HEK293 (cell line): ENCODE data around the gene DDX53.

Source experiments
- CTCF ChIA-PET: fragments of 350-600 bp; formaldehyde crosslinking; extraction: SDS; loops from one replicate; lab custom pipeline; 2021; ENCODE audit warnings: antibody characterized with exemption; lab: Yijun Ruan, JAX
- POLR2A ChIA-PET: fragments of 300-600 bp; formaldehyde crosslinking; extraction: SDS; loops from one replicate; lab custom pipeline; 2020; ENCODE audit warnings: antibody characterized with exemption, inconsistent platforms; lab: Yijun Ruan, JAX
- H3K27ac ChIP-seq: fragments of 200-500 bp; sonication (Bioruptor generic); 2 replicates; pipeline ENCODE4 v1.5.1; 2014; ENCODE audit warnings: low read depth, low read length, control low read depth, inconsistent platforms; ENCODE audit errors: extremely low read depth
- H3K36me3 ChIP-seq, 2 experiments: fragments of 200-500 bp in 1 of 2; sonication (Bioruptor generic) in 1 of 2; 1 replicate in 1 of 2; 2 replicates in 1 of 2; pipeline ENCODE4 v1.5.1; 2014 to 2017; ENCODE audit warnings: inconsistent platforms in 2 of 2, low read length in 2 of 2; ENCODE audit not compliant: control insufficient read depth in 2 of 2, insufficient read depth in 1 of 2
- H3K4me1 ChIP-seq: fragments of 200-500 bp; sonication (Bioruptor generic); 2 replicates; pipeline ENCODE4 v1.5.1; 2014; ENCODE audit warnings: mild to moderate bottlenecking, low read length, inconsistent platforms; ENCODE audit not compliant: control insufficient read depth, insufficient read depth
- H3K4me3 ChIP-seq: 2 replicates; pipeline ENCODE4 v1.5.1; 2011; ENCODE audit warnings: low read depth, mild to moderate bottlenecking, control low read depth, low read length, moderate library complexity
- H3K9me3 ChIP-seq: fragments of 200-500 bp; sonication (Bioruptor generic); 2 replicates; pipeline ENCODE4 v1.5.1; 2014; ENCODE audit warnings: low read depth, low read length, inconsistent platforms; ENCODE audit not compliant: control insufficient read depth, insufficient read depth
- BCL11B ChIP-seq: fragments of 450-650 bp; formaldehyde crosslinking; IDR thresholded peaks from 2 replicates; pipeline ENCODE4 v1.5.1; 2016; ENCODE audit warnings: low read depth, missing biosample characterization, missing genetic modification characterization
- GLI4 ChIP-seq: fragments of 450-650 bp; formaldehyde crosslinking; IDR thresholded peaks from 2 replicates; pipeline ENCODE4 v1.5.1; 2016; ENCODE audit warnings: missing biosample characterization, missing genetic modification characterization
- OSR2 ChIP-seq: fragments of 450-650 bp; formaldehyde crosslinking; IDR thresholded peaks from 2 replicates; pipeline ENCODE4 v1.5.1; 2016; ENCODE audit warnings: missing biosample characterization, missing genetic modification characterization
- RBAK ChIP-seq: fragments of 450-650 bp; formaldehyde crosslinking; IDR thresholded peaks from 2 replicates; pipeline ENCODE4 v1.5.1; 2016; ENCODE audit warnings: missing biosample characterization, missing genetic modification characterization
- ZBTB20 ChIP-seq: fragments of 450-650 bp; formaldehyde crosslinking; IDR thresholded peaks from 2 replicates; pipeline ENCODE4 v1.5.1; 2016; ENCODE audit warnings: missing biosample characterization, missing genetic modification characterization
- ZFHX2 ChIP-seq: fragments of 450-650 bp; formaldehyde crosslinking; conservative IDR thresholded peaks from 2 replicates; pipeline ENCODE4 v1.5.1; 2016; ENCODE audit warnings: missing biosample characterization, missing genetic modification characterization
- ZNF10 ChIP-seq: fragments of 450-650 bp; formaldehyde crosslinking; IDR thresholded peaks from 2 replicates; pipeline ENCODE4 v1.5.1; 2017; ENCODE audit warnings: missing biosample characterization, missing genetic modification characterization
- ZNF114 ChIP-seq: fragments of 450-650 bp; formaldehyde crosslinking; IDR thresholded peaks from 2 replicates; pipeline ENCODE4 v1.5.0; 2017; ENCODE audit warnings: missing biosample characterization, missing genetic modification characterization
- ZNF133 ChIP-seq: fragments of 450-650 bp; formaldehyde crosslinking; IDR thresholded peaks from 2 replicates; pipeline ENCODE4 v1.5.1; 2016; ENCODE audit warnings: missing biosample characterization, missing genetic modification characterization
- ZNF138 ChIP-seq: fragments of 450-650 bp; formaldehyde crosslinking; IDR thresholded peaks from 2 replicates; pipeline ENCODE4 v1.5.1; 2016; ENCODE audit warnings: missing biosample characterization, missing genetic modification characterization, borderline replicate concordance
- ZNF223 ChIP-seq: fragments of 450-650 bp; formaldehyde crosslinking; IDR thresholded peaks from 2 replicates; pipeline ENCODE4 v1.5.1; 2016; ENCODE audit warnings: missing biosample characterization, missing genetic modification characterization
- ZNF426 ChIP-seq: fragments of 450-650 bp; formaldehyde crosslinking; IDR thresholded peaks from 2 replicates; pipeline ENCODE4 v1.5.1; 2017; ENCODE audit warnings: missing biosample characterization, missing genetic modification characterization, mild to moderate bottlenecking, inconsistent platforms, moderate library complexity
- ZNF501 ChIP-seq: fragments of 450-650 bp; formaldehyde crosslinking; IDR thresholded peaks from 2 replicates; pipeline ENCODE4 v1.5.1; 2016; ENCODE audit warnings: missing biosample characterization, missing genetic modification characterization
- ZNF530 ChIP-seq: fragments of 450-650 bp; formaldehyde crosslinking; IDR thresholded peaks from 2 replicates; pipeline ENCODE4 v1.5.1; 2016; ENCODE audit warnings: low read depth, missing biosample characterization, missing genetic modification characterization
- ZNF560 ChIP-seq: fragments of 450-650 bp; formaldehyde crosslinking; IDR thresholded peaks from 2 replicates; pipeline ENCODE4 v1.5.1; 2017; ENCODE audit warnings: missing biosample characterization, missing genetic modification characterization, borderline replicate concordance
- ZNF629 ChIP-seq: fragments of 450-650 bp; formaldehyde crosslinking; IDR thresholded peaks from 2 replicates; pipeline ENCODE4 v1.5.1; 2017; ENCODE audit warnings: missing biosample characterization, missing genetic modification characterization
- TF ChIP-seq, protein P1 (sequence below): fragments of 450-650 bp; formaldehyde crosslinking; IDR thresholded peaks from 2 replicates; pipeline ENCODE4; 2016; ENCODE audit warnings: missing biosample characterization, missing genetic modification characterization
- TF ChIP-seq, protein P2 (sequence below): fragments of 450-650 bp; formaldehyde crosslinking; optimal IDR thresholded peaks from 2 replicates; pipeline ENCODE3; 2016; ENCODE audit warnings: missing biosample characterization, mild to moderate bottlenecking, missing genetic modification characterization
- TF ChIP-seq, protein P3 (sequence below): fragments of 450-650 bp; IDR thresholded peaks from 2 replicates; pipeline ENCODE4 v1.5.1; 2018; ENCODE audit warnings: missing biosample characterization, mild to moderate bottlenecking, missing genetic modification characterization
- TF ChIP-seq, protein P4 (sequence below): fragments of 450-650 bp; formaldehyde crosslinking; IDR thresholded peaks from 2 replicates; pipeline ENCODE4 v1.5.1; 2016; ENCODE audit warnings: missing biosample characterization, missing genetic modification characterization
- TF ChIP-seq, protein P5 (sequence below): fragments of 450-650 bp; formaldehyde crosslinking; IDR thresholded peaks from 2 replicates; pipeline ENCODE4 v1.5.1; 2016; ENCODE audit warnings: missing biosample characterization, missing genetic modification characterization
- TF ChIP-seq, protein P6 (sequence below): fragments of 450-650 bp; formaldehyde crosslinking; IDR thresholded peaks from 2 replicates; pipeline ENCODE4 v1.5.1; 2016; ENCODE audit warnings: missing biosample characterization, missing genetic modification characterization

Gene DDX53

DNA sequence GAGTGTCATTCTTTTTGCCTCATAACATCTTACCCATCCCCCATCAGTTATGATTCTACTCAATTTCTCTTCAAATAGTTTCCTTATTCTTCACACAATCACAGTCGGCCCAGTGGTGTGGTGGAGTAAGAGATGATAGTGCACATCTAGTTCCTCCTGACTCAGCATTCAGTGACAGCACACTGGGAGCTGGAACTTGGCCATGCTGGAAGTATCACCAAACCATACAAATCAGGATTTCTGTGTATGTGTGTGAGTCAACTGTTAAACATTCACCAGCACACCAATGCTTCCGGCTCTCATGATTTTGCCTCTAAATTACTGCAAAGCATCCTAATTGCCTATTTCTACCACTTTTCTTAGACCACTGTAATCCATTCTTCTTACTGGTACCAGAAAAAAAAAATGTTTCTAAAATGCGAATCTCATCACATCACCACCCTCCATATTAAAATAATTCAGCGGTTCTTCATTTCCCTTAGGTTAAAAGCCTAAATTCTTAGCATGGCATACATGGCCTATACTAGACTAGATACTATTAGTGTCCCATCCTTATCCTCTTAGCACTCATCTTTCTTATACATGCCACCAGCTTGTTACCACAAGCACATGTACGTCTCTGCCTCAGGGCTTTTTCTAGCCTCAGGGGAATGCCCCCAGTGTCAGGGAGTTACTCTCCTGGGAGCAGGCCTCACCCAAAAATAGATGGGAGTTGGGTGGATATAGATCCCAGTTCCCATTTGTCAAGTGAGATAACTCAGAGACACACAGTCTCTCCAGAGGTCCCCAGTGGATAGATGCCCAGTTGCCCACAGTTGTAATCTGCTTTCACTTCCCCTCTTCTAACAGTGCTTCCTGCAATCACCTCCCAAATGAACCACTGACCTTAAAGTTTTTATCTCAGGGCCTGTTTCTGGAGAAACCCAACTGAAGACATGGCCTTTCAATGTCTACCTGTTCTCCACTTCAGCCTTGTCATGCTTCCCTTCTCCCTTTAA lies 49.2 kb upstream of the DDX53 start:
- Histone ChIP-seq H3K27ac (no peak overlapping the region), H3K4me1 (peaks cover 4% of the 10 kb centered on the region; the same call in 1 of the 2 replicates), H3K9me3 (no peaks in the 10 kb centered on the region)
- CTCF ChIA-PET = interaction anchor here (0.5 kb wide), 1 partner anchor 602 kb away, joined by 4 read pairs; no protein-coding TSS in a partner anchor
- POLR2A ChIA-PET = no interaction called here
- TF ChIP-seq ZNF133 (tag by site-specific recombination) (no peak), ZNF114 (tag by site-specific recombination) (no peak), ZNF560 (tag by site-specific recombination) (no peak), ZNF629 (tag by site-specific recombination) (no peak), BCL11B (no peak), ZNF10 (tag by site-specific recombination) (no peak), GLI4 (tag by site-specific recombination) (no peak), ZNF501 (tag by site-specific recombination) (no peak), ZBTB20 (no peak), ZFHX2 (tag by site-specific recombination) (no peak), ZNF530 (tag by site-specific recombination) (no peak), RBAK (no peak)
- TF ChIP-seq, protein P1, sequence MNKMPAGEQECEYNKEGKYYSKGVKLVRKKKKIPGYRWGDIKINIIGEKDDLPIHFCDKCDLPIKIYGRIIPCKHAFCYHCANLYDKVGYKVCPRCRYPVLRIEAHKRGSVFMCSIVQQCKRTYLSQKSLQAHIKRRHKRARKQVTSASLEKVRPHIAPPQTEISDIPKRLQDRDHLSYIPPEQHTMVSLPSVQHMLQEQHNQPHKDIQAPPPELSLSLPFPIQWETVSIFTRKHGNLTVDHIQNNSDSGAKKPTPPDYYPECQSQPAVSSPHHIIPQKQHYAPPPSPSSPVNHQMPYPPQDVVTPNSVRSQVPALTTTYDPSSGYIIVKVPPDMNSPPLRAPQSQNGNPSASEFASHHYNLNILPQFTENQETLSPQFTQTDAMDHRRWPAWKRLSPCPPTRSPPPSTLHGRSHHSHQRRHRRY (tag by site-specific recombination) = no peak
- TF ChIP-seq, protein P2, sequence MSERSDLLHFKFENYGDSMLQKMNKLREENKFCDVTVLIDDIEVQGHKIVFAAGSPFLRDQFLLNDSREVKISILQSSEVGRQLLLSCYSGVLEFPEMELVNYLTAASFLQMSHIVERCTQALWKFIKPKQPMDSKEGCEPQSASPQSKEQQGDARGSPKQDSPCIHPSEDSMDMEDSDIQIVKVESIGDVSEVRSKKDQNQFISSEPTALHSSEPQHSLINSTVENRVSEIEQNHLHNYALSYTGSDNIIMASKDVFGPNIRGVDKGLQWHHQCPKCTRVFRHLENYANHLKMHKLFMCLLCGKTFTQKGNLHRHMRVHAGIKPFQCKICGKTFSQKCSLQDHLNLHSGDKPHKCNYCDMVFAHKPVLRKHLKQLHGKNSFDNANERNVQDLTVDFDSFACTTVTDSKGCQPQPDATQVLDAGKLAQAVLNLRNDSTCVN = no peak
- TF ChIP-seq, protein P3, sequence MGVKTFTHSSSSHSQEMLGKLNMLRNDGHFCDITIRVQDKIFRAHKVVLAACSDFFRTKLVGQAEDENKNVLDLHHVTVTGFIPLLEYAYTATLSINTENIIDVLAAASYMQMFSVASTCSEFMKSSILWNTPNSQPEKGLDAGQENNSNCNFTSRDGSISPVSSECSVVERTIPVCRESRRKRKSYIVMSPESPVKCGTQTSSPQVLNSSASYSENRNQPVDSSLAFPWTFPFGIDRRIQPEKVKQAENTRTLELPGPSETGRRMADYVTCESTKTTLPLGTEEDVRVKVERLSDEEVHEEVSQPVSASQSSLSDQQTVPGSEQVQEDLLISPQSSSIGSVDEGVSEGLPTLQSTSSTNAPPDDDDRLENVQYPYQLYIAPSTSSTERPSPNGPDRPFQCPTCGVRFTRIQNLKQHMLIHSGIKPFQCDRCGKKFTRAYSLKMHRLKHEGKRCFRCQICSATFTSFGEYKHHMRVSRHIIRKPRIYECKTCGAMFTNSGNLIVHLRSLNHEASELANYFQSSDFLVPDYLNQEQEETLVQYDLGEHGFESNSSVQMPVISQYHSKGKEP (tag by site-specific recombination) = no peak
- TF ChIP-seq, all 188 proteins: peak for 0
- H3K36me3 ChIP-seq = no peaks in the 10 kb centered on the region
- H3K4me3 ChIP-seq = no peak overlapping the region

DNA sequence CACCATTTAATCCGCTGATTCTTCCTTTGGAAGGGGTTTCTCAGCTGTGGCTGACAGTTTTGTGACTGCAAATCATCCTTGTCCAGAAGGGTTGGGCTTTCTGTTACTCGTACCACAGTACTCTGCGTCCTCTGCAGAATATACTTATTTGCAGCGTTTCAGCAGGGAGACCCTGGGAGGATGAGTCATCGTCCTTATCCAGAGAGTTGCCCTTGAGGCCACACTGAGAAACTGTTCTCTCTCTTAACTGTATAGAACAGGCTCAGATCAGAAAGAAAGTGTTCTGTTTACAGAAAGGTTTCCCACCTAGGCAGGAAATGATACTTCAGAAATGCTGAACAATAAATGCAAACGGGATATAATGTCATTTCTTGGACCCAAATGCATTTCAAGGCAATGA lies 47.8 kb upstream of the DDX53 start:
- ChIA-PET CTCF (interaction anchor here (0.6 kb wide), 1 partner anchor 154 kb away, joined by 3 read pairs; no protein-coding TSS in a partner anchor), POLR2A (interaction anchor here (0.6 kb wide), 1 partner anchor 1024 kb away, joined by 7 read pairs; no protein-coding TSS in a partner anchor)
- no peak overlapping the region for H3K4me3 ChIP-seq
- H3K27ac ChIP-seq = no peak overlapping the region
- H3K4me1 ChIP-seq = peaks cover 4% of the 10 kb centered on the region; the same call in 1 of the 2 replicates
- H3K36me3 ChIP-seq = no peaks in the 10 kb centered on the region
- no peaks in the 10 kb centered on the region for H3K9me3 ChIP-seq
- TF ChIP-seq, protein P4, sequence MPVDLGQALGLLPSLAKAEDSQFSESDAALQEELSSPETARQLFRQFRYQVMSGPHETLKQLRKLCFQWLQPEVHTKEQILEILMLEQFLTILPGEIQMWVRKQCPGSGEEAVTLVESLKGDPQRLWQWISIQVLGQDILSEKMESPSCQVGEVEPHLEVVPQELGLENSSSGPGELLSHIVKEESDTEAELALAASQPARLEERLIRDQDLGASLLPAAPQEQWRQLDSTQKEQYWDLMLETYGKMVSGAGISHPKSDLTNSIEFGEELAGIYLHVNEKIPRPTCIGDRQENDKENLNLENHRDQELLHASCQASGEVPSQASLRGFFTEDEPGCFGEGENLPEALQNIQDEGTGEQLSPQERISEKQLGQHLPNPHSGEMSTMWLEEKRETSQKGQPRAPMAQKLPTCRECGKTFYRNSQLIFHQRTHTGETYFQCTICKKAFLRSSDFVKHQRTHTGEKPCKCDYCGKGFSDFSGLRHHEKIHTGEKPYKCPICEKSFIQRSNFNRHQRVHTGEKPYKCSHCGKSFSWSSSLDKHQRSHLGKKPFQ (tag by site-specific recombination) = no peak
- TF ChIP-seq, protein P5, sequence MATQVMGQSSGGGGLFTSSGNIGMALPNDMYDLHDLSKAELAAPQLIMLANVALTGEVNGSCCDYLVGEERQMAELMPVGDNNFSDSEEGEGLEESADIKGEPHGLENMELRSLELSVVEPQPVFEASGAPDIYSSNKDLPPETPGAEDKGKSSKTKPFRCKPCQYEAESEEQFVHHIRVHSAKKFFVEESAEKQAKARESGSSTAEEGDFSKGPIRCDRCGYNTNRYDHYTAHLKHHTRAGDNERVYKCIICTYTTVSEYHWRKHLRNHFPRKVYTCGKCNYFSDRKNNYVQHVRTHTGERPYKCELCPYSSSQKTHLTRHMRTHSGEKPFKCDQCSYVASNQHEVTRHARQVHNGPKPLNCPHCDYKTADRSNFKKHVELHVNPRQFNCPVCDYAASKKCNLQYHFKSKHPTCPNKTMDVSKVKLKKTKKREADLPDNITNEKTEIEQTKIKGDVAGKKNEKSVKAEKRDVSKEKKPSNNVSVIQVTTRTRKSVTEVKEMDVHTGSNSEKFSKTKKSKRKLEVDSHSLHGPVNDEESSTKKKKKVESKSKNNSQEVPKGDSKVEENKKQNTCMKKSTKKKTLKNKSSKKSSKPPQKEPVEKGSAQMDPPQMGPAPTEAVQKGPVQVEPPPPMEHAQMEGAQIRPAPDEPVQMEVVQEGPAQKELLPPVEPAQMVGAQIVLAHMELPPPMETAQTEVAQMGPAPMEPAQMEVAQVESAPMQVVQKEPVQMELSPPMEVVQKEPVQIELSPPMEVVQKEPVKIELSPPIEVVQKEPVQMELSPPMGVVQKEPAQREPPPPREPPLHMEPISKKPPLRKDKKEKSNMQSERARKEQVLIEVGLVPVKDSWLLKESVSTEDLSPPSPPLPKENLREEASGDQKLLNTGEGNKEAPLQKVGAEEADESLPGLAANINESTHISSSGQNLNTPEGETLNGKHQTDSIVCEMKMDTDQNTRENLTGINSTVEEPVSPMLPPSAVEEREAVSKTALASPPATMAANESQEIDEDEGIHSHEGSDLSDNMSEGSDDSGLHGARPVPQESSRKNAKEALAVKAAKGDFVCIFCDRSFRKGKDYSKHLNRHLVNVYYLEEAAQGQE = no peak
- TF ChIP-seq ZNF138 (tag by site-specific recombination) (no peak), ZNF426 (tag by site-specific recombination) (no peak), OSR2 (tag by site-specific recombination) (no peak), ZNF223 (tag by site-specific recombination) (no peak)
- TF ChIP-seq, protein P6, sequence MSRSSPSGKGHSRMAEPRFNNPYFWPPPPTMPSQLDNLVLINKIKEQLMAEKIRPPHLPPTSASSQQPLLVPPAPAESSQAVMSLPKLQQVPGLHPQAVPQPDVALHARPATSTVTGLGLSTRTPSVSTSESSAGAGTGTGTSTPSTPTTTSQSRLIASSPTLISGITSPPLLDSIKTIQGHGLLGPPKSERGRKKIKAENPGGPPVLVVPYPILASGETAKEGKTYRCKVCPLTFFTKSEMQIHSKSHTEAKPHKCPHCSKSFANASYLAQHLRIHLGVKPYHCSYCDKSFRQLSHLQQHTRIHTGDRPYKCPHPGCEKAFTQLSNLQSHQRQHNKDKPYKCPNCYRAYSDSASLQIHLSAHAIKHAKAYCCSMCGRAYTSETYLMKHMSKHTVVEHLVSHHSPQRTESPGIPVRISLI (tag by site-specific recombination) = no peak
